Endodermal cell (in vitro differentiated cells): ENCODE results near the gene ACVR1B. TPM values are rescaled to one million over a fixed set of nuclear protein-coding genes. Genes with fewer than 3 reads are reported as not detected.
A peak's percentile ranks its signal among the peaks of the same experiment; 100 is the strongest.

Experiments
- DNase-seq: peaks from one replicate; pipeline ENCODE4 v3.0.0-alpha.2; 2017
- H3K27ac ChIP-seq: 2 replicates; pipeline ENCODE4 v1.5.1; 2013; ENCODE audit warnings: mild to moderate bottlenecking, low read depth, low read length, moderate library complexity
- H3K27me3 ChIP-seq: 2 replicates; pipeline ENCODE4 v1.6.1; 2013; ENCODE audit warnings: mild to moderate bottlenecking, low read length, moderate library complexity; ENCODE audit not compliant: insufficient read depth, control insufficient read depth, poor library complexity, severe bottlenecking
- H3K36me3 ChIP-seq: 2 replicates; pipeline ENCODE4 v1.7.0; 2013; ENCODE audit warnings: mild to moderate bottlenecking, low read length, moderate library complexity; ENCODE audit not compliant: control insufficient read depth, insufficient read depth
- H3K4me1 ChIP-seq: one replicate; pipeline ENCODE4 v1.7.0; 2013; ENCODE audit warnings: low read length; ENCODE audit not compliant: control insufficient read depth, insufficient read depth
- H3K4me3 ChIP-seq: 2 replicates; pipeline ENCODE4 v1.5.1; 2013; ENCODE audit warnings: mild to moderate bottlenecking, low read length, moderate library complexity
- H3K9ac ChIP-seq: 2 replicates; pipeline ENCODE4 v1.6.1; 2013; ENCODE audit warnings: mild to moderate bottlenecking, low read length, moderate library complexity; ENCODE audit not compliant: poor library complexity, severe bottlenecking; ENCODE audit errors: extremely low read depth
- H3K9me3 ChIP-seq: 2 replicates; pipeline ENCODE4 v1.6.1; 2013; ENCODE audit warnings: mild to moderate bottlenecking, low read length, moderate library complexity; ENCODE audit not compliant: control insufficient read depth
- H3K27ac Mint-ChIP-seq: 2 replicates; pipeline ENCODE4 v1.8.0; 2020; ENCODE audit warnings: mixed read lengths
- H3K27me3 Mint-ChIP-seq: 2 replicates; pipeline ENCODE4 v1.8.0; 2021; ENCODE audit warnings: mild to moderate bottlenecking, mixed read lengths; ENCODE audit not compliant: insufficient read depth
- H3K36me3 Mint-ChIP-seq: 2 replicates; pipeline ENCODE4 v1.8.0; 2020; ENCODE audit warnings: low read depth, mixed read lengths
- H3K4me1 Mint-ChIP-seq: 2 replicates; pipeline ENCODE4 v1.8.0; 2020; ENCODE audit warnings: mixed read lengths
- H3K4me3 Mint-ChIP-seq: 2 replicates; pipeline ENCODE4 v1.8.0; 2020; ENCODE audit warnings: mild to moderate bottlenecking, moderate library complexity, mixed read lengths
- H3K9me3 Mint-ChIP-seq: 2 replicates; pipeline ENCODE4 v1.8.0; 2020; ENCODE audit warnings: mild to moderate bottlenecking, mixed read lengths
- CTCF ChIP-seq: fragments of 200-600 bp; sonication (generic); conservative IDR thresholded peaks from 2 replicates; pipeline ENCODE4 v1.5.0; 2021; ENCODE audit warnings: antibody characterized with exemption, mild to moderate bottlenecking
- WGBS, 2 experiments: methylation state at CpG; one replicate each; pipeline versions ENCODE4 v1.1.5 to v1.1.7; 2013; ENCODE audit warnings: missing lambda C conversion rate in 2 of 2, mixed read lengths in 1 of 2; ENCODE audit not compliant: insufficient coverage in 1 of 2, insufficient read length in 1 of 2; 5-methylcytosine and 5-hydroxymethylcytosine counted together
- long read RNA-seq, 4 experiments: library from polyadenylated mRNA in 2 of 4; library from RNA in 1 of 4; library from capped mRNA in 1 of 4; stranded (forward) in 3 of 4; unstranded in 1 of 4; transcript quantifications; one replicate each; pipeline ENCODE4 v2.0.0, GENCODE V29; 2020 to 2021; ENCODE audit warnings: inconsistent platforms in 1 of 4
- polyA plus RNA-seq, 2 experiments: library from polyadenylated mRNA; stranded (reverse); fragments of 50-300 nt; gene quantifications; one replicate each; pipeline ENCODE4 v1.2.3, GENCODE V29; 2013
- total RNA-seq, 2 donors: library from RNA; stranded (reverse); fragmentation: NEBNext Ultra II Directional in 1 of 2; extraction: Animal tissue kit (Norgen Biotek cat#: 25700) in 1 of 2; gene quantifications; 2 replicates in 1 of 2; 3 replicates in 1 of 2; pipeline ENCODE4 v1.2.1, GENCODE V29; 2021

ACVR1B gene
- total RNA-seq, result 10 to 100 TPM; 48.6 to 59.3 TPM
- polyA plus RNA-seq (2013, experiment 1 of 2), result 33.5 TPM
- polyA plus RNA-seq (2013, experiment 2 of 2), result 28.8 TPM
- long read RNA-seq, experiment 1, full-length matches to known transcripts, result 4 of 33 reads
- long read RNA-seq, experiment 1, partial matches to known transcripts, result 26 of 33 reads
- long read RNA-seq, experiment 1, other reads (novel, unspliced or antisense), result 3 of 33 reads
- long read RNA-seq, experiment 2, full-length matches to known transcripts, result 12 of 29 reads
- long read RNA-seq, experiment 2, partial matches to known transcripts, result 3 of 29 reads
- long read RNA-seq, experiment 2, other reads (novel, unspliced or antisense), result 14 of 29 reads
- long read RNA-seq, experiment 3, full-length matches to known transcripts, result 4 of 14 reads
- long read RNA-seq, experiment 3, partial matches to known transcripts, result 2 of 14 reads
- long read RNA-seq, experiment 3, other reads (novel, unspliced or antisense), result 8 of 14 reads
- long read RNA-seq, experiment 4, partial matches to known transcripts, result 1 of 13 reads
- long read RNA-seq, experiment 4, other reads (novel, unspliced or antisense), result 12 of 13 reads

- Mint-ChIP-seq H3K36me3 (peaks cover 7% of the 10 kb centered on the region), H3K9me3 (no peaks in the 10 kb centered on the region), H3K4me1 (peaks cover 23% of the 10 kb centered on the region), H3K27me3 (peaks cover 46% of the 10 kb centered on the region), H3K27ac (peak within 1 kb of the TSS; percentile 84), H3K4me3 (peak within 1 kb of the TSS; percentile 82)
- H3K27me3 ChIP-seq, result peaks cover 40% of the 10 kb centered on the region
- peaks cover under 1% of the 10 kb centered on the region for H3K9me3 ChIP-seq
- 0% methylated on average over 8 to 76 of the region's 86 CpGs for WGBS, 2 experiments
- DNase-seq, result peak; percentile 96
- TF ChIP-seq CTCF, result no peak
- peaks cover 6% of the 10 kb centered on the region for H3K36me3 ChIP-seq
- H3K4me1 ChIP-seq, result no peaks in the 10 kb centered on the region
- H3K9ac ChIP-seq, result peak within 1 kb of the TSS; percentile 95
- peak within 1 kb of the TSS; percentile 79 for H3K27ac ChIP-seq
- H3K4me3 ChIP-seq, result peak within 1 kb of the TSS; percentile 99
Measured at GRCh38 chr12:51951199-51951842, at the start of gene ACVR1B. Gene ACVR1B (plus strand): TSS chr12:51951699. CDS start chr12:51951744, 45 bp downstream.

- Mint-ChIP-seq H3K36me3 (no peaks in the 10 kb centered on the region), H3K4me1 (peaks cover 5% of the 10 kb centered on the region), H3K9me3 (no peaks in the 10 kb centered on the region), H3K27ac (no peak overlapping the region), H3K4me3 (no peak overlapping the region), H3K27me3 (peaks cover 19% of the 10 kb centered on the region)
- Histone ChIP-seq H3K27ac (no peak overlapping the region), H3K36me3 (no peaks in the 10 kb centered on the region), H3K4me3 (no peak overlapping the region), H3K27me3 (peaks cover 17% of the 10 kb centered on the region), H3K9me3 (no peaks in the 10 kb centered on the region), H3K4me1 (no peaks in the 10 kb centered on the region), H3K9ac (no peak overlapping the region)
- no peak for TF ChIP-seq CTCF
- WGBS, 2 experiments, result 94 to 98% methylated on average over 9 to 11 of the region's 11 CpGs
- DNase-seq, result no peak
Measured at GRCh38 chr12:51901881-51902280, 49.6 kb upstream of the ACVR1B start.

- H3K4me1 ChIP-seq, result no peaks in the 10 kb centered on the region
- Mint-ChIP-seq H3K4me3 (no peak overlapping the region), H3K36me3 (no peaks in the 10 kb centered on the region), H3K4me1 (peaks cover 5% of the 10 kb centered on the region), H3K9me3 (no peaks in the 10 kb centered on the region), H3K27ac (no peak overlapping the region), H3K27me3 (peaks cover 35% of the 10 kb centered on the region)
- DNase-seq, result no peak
- no peak overlapping the region for H3K27ac ChIP-seq
- H3K9me3 ChIP-seq, result no peaks in the 10 kb centered on the region
- no peak for TF ChIP-seq CTCF
- H3K36me3 ChIP-seq, result no peaks in the 10 kb centered on the region
- H3K4me3 ChIP-seq, result no peak overlapping the region
- peaks cover 45% of the 10 kb centered on the region for H3K27me3 ChIP-seq
- no peak overlapping the region for H3K9ac ChIP-seq
Measured at GRCh38 chr12:51904951-51905470, 46.5 kb upstream of the ACVR1B start.
